GM21723 (cell line): ENCODE data around the gene PCGF3.
A peak's percentile ranks its signal among the peaks of the same experiment; 100 is the strongest.

Source experiments
- ATAC-seq: cut with Tn5 transposase; IDR thresholded peaks from one replicate; pipeline ENCODE4 v1.9.1; 2021; ENCODE audit warnings: mild to moderate bottlenecking, moderate library complexity; ENCODE audit not compliant: unreplicated experiment

Gene PCGF3

DNA sequence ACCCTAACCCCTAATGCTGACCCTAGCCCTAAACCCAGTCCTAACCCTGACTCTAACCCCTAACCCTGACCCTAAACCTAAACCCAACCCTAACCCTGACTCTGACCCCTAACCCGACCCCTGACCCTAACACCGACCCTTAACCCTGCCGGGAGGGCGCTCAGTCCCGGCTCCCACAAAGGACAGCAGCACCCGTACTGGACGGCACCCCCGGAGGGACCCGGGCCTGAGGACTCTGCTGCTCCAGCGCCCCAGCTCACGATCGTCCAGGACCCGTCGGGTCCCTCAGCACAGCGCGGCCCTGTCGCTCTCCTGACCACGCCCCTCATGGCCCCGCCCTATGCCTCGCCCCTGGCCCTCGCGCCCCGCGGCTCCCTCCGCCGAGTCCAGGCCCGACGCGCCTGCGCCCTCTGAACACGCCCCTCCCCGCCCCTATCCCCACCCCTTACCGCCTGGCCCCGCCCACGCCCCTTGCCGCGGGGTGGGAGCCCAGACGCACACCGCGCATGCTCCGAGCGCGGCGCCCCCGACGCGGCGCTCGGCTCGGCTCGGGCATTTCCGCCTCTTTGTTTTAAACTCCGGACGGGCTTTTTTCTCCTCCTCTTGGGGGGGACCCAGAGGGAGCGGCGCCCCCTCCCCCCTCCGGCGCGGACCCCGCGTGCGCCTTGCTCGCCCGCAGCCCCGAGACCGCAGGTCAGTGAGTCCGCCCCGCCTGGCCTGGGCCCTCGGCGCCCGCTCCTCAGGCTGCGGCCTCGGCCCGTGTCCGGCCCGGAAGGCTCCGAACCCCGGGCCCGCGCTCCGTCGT is at the start of gene PCGF3:
PCGF3 (plus strand) TSS at position 555 of the 805 bp plus-strand sequence. CDS start 27,849 bp downstream, outside the sequence.
- ATAC-seq: peak; percentile 87

GRCh38 chr4:656436-657337 is 48.9 kb upstream of the PCGF3 start:
- ATAC-seq: no peak

DNA sequence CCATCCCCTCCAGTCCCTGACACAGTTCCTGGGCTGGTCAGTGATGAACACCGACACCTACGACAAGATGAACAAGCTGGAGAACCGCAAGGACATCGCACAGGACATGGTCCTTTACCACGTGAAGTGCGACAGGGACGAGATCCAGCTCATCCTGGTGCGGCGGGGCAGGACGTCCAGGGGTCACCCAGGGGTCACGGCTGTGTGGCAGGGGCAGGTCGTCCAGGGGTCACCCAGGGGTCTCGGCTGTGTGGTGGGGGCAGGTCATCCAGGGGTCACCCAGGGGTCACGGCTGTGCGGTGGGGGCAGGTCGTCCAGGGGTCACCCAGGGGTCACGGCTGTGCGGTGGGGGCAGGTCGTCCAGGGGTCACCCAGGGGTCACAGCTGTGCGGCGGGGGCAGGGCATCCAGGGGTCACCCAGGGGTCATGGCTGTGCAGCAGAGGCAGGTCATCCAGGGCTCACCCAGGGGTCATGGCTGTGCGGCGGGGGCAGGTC is 48.2 kb upstream of the PCGF3 start:
- no peak for ATAC-seq

DNA sequence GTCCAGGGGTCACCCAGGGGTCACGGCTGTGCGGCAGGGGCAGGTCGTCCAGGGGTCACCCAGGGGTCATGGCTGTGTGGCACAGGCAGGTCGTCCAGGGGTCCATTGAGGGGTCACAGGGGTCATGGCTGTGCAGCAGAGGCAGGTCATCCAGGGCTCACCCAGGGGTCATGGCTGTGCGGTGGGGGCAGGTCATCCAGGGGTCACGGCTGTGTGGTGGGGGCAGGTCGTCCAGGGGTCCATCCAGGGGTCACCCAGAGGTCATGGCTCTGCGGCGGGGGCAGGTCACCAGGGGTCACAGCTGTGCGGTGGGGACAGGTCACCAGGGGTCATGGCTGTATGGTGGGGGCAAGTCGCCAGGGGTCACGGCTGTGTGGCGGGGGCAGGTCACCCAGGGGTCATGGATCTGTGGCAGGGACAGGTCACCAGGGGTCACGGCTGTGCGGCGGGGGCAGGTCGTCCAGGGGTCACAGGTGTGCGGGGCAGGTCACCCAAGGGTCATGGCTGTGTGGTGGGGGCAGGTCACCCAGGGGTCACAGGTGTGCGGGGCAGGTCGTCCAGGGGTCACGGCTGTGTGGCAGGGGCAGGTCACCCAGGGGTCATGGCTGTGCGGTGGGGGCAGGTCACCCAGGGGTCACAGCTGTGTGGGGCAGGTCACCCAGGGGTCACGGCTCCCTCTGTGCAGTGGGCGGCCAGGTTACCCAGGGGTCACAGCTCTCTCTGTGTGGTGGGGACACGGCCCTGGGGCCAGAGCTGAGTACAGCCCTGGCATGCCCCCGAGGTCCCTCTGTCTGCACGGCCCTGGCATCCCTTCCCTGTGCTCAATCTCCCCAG is 47.6 kb upstream of the PCGF3 start:
- ATAC-seq: no peak

DNA sequence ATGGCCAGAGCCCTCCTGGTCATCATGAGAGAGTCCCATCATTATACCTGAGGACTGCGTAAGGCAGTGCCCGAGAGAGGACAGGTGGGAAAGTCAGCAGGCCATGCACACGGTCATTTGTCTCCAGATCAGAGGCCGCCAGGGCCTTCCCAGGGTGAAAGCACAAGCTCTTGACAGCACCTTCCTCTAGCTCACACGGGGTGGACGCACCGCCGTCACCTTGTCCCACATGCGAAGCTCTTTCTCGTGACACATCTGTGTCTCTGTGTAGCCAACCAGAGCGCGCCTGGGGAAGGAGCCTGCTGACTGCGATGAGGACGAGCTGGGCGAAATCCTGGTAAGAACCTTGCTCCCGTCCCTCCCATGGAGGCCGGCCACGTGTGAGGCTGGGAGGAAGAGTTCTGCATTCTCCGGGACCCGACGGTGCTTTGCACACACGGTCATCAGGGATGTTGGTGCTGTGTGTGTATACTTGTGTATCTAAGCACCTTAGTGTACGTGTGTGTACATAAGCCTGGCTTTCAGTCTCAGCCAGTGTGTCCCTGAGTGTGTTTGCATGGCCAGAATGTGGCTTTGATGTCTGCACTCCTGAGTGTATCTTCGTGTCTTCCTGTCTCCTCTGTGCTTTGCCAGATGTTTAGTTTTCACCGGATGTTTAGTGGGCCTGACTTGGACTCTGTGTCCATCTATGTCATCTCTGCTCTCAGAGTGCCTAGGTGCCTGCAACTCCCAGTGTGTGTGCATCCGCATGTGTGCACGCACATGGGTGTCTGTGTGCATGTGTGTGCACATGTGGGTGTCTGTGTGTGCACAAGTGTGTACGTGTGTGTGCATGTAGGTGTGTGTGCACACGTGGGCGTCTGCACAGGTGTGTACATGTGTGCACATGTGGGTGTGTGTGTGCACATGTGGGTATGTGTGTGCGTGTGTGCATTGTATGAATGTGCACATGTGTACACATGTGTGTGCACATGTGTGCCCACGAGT is 46.7 kb upstream of the PCGF3 start:
- ATAC-seq: no peak

GRCh38 chr4:659851-660250 is 45.8 kb upstream of the PCGF3 start:
- no peak for ATAC-seq

DNA sequence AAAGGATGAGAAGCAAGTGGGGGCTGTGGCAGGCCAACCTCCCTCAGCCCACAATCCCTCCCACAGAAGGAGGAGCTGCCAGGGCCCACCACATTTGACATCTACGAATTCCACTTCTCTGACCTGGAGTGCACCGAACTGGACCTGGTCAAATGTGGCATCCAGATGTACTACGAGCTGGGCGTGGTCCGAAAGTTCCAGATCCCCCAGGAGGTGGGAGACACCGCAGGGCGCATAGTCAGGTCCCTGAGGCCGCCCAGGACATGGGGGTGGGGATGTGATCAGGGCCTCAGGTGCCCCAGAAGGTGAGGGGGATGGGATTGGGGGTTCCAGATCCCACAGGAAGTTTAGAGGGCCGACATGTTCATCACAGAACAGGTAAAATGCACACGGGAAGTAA is 45.2 kb upstream of the PCGF3 start:
- ATAC-seq: no peak

- ATAC-seq: no peak
Measured at GRCh38 chr4:661231-661630, 44.4 kb upstream of the PCGF3 start.

DNA sequence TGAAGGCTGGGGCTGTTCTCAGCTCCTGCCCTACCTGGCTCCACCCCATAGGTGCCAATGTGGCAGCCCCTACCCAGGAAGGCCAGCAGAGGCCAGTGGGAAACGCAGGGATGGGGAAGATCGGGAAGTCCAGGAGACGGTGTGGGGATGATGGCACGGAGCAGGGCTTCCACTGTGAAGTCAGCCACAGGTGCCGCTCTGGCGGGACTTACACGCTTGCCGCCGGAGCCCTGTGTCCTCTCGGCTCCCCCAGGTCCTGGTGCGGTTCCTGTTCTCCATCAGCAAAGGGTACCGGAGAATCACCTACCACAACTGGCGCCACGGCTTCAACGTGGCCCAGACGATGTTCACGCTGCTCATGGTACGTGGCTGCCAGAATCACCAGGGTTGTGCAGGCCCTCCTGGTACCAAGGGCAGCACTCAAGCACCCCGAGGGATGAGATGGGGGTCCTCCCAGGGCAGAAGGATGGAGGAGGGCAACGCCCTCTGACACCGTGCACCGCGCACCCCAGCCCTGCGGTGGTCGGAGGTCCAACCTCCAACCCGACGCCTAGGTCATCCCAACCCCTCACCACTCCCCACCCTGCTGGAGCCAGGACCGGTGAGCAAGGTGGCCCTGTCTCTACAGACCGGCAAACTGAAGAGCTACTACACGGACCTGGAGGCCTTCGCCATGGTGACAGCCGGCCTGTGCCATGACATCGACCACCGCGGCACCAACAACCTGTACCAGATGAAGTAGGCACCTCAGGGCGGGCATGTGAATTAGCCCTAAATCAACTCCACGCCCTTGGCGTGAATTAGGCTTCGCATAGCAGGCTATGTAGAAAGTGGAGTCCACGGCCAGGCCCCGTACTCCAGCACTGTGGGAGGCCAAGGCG is 43.5 kb upstream of the PCGF3 start:
- ATAC-seq: no peak

GRCh38 chr4:663046-663437 is 42.6 kb upstream of the PCGF3 start:
- no peak for ATAC-seq

DNA sequence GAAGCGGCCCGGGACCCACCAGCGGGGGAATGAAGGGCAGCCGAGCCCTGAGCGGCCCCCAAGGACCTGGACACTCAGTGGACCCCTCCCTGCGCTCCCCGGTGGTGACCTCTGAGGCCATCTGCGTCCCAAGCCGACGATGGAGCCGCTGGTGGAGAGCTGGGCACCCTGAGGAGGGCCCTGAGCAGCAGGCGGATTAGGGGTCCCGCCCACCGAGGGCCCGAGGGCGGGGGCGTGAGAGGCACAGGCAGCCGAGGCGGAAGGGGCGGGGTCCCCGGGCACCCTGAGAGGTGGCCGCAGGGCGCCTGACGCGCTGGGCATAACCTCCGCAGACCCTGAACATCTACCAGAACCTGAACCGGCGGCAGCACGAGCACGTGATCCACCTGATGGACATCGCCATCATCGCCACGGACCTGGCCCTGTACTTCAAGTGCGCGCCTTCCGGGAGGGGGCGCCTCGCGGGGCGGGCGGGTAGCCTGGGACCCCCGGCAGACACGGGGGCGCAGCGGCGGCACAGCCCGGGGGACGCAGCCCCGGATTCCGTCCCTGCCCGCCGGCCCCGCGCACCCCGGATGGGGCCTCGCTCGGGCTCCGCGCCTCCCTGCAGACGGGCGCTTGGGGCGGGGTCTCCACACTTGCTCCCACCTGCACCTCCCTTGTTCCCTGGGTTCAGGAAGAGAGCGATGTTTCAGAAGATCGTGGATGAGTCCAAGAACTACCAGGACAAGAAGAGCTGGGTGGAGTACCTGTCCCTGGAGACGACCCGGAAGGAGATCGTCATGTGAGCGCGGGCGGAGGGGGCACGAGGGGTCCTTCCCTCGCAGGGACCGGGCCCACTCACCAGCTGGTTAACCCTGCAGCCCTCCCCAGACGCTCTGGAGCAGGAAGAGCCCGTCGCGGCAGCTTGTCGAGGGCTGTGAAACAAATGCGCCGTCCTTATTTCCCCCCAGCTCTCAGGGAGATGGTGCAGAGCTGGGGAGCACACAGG is 41.9 kb upstream of the PCGF3 start:
- ATAC-seq: peak; percentile 79

- no peak for ATAC-seq
Measured at GRCh38 chr4:664713-665231, 40.9 kb upstream of the PCGF3 start.

GRCh38 chr4:665381-665750 is 40.3 kb upstream of the PCGF3 start:
- no peak for ATAC-seq

DNA sequence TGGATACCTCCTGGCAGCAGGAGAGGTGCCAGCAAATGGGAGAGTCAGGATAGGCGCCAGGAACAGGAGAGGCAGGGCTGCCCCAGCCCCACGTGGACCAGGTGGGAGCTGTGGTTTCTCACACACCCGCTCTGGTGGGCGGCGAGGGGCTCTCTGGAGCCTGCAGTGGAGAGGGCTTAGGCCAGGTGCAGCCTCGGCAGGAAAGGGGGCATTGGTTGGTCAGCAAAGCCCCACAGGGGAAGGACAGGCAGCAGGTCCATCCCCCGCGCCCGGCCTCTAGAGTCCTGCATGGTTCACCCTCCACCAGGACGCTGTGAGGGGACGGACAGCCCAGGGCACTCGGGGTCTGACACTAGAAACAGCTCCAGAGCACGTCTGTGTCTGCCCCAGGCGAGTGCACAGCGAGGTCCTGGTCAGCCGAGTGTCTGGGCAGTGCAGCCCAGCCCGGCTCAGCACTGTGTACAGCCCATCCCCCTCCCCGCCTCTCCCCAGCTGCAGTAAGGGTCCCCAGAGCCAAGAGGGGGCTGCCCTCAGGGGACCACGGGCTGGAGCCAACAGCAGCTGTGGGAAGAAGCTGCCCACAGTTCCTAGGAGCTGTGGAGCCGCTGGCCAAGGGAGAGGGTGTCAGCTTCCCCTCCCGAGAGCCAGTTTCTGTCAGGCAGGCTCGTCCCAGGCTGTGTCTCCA is 39.7 kb upstream of the PCGF3 start:
- ATAC-seq: no peak

DNA sequence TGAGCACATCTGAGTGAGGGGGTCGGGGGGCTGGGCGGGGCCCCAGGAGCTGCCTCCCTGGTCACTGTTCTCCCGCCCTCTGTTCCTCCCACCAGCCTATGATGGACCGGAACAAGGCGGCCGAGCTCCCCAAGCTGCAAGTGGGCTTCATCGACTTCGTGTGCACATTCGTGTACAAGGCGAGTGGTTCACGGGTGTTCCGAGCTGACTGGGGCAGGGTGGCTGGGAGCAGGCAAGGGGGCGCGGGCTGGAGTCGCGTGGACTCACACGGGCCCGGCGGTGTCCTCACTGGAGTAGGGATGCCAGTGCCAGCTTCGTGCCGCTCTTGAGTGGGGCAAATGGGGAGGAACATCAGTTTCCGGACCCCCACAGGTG is 39.2 kb upstream of the PCGF3 start:
- no peak for ATAC-seq

DNA sequence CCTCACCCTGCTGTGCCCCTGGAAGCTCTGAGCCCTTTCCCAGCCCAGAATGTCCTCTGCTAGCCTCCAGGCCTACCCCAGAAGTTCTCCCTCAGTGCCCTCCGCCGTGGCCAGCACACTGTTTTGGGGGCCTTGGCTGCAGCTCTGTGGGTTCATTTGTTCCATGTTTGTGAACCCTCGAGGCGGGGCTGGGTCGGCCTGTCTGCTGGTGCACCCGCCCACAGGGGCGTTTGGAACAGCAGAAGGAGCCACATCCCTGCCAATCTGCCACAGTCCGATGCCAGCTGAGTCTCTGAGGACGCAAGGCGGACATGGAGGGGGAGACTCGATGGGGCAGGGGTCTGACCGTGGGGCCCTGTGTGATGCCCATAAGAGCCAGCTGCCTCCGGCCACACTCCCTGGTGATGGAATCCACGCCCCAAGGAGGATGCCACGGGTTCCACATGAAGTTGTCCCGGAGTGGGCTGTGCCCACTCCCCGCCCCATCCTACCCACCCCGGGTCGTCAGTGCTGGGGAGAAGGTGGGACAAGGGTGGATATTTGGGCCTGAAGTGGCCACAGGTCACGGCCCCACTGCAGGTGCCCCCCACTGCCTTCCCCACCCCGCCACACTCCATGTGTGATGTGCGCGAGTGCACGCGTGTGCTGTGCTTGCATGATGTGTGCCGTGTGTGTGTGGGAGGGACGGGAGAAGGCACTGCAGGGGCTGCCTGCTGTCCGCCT is 38.6 kb upstream of the PCGF3 start:
- ATAC-seq: no peak
